ENCODE data around the gene EVC2.
"Not testable (repeated sequence)": the region's sequence is repeated elsewhere in the genome, so short reads cannot be mapped to it uniquely, and the experiment has no call there.

EVC2 gene

GRCh38 chr4:5732158-5732557 lies 23.8 kb upstream of the EVC2 start:
- Histone ChIP-seq H3K27me3 (no peaks in the 10 kb centered on the region), H3K9ac (peak overlapping the region in 3 of 11 experiments; percentile 12 to 46 (median 13); a peak in 8 of 22 replicates), H3K36me3 (peaks cover 0 to 40% (median 12%) of the 10 kb centered on the region in 11 experiments; a peak in 12 of 22 replicates), H4K20me1 (no peaks in the 10 kb centered on the region; a peak in 2 of 22 replicates), H3K27ac (peak overlapping the region in 8 of 11 experiments; percentile 27 to 53 (median 35); a peak in 10 of 22 replicates), H3K4me1 (peaks cover 0 to 41% (median 30%) of the 10 kb centered on the region in 10 experiments; a peak in 15 of 20 replicates), H3K9me3 (replicated peaks in 1 of 11) (no peaks in the 10 kb centered on the region), H3K4me2 (peak overlapping the region in 8 of 11 experiments; percentile 15 to 63 (median 56); a peak in 11 of 22 replicates), H3K4me3 (no peak overlapping the region)
- no peak for TF ChIP-seq Cebpa-rat (IDR thresholded peaks at IDR 0.05)

GRCh38 chr4:5730993-5731990 lies 22.9 kb upstream of the EVC2 start:
- Histone ChIP-seq H3K9me3 (replicated peaks in 1 of 11) (peaks cover 0 to 1% (median under 1%) of the 10 kb centered on the region in 11 experiments; a peak in 4 of 22 replicates), H3K27me3 (no peaks in the 10 kb centered on the region), H3K9ac (peak overlapping the region in 3 of 11 experiments; percentile 12 to 46 (median 13); a peak in 8 of 22 replicates), H3K4me3 (no peak overlapping the region; a peak in 1 of 20 replicates), H3K27ac (peak overlapping the region in 7 of 11 experiments; percentile 27 to 55 (median 38); a peak in 9 of 22 replicates), H4K20me1 (no peaks in the 10 kb centered on the region; a peak in 2 of 22 replicates), H3K4me1 (peaks cover 0 to 41% (median 30%) of the 10 kb centered on the region in 10 experiments; a peak in 15 of 20 replicates), H3K4me2 (peak overlapping the region in 9 of 11 experiments; percentile 15 to 63 (median 54); a peak in 14 of 22 replicates), H3K36me3 (peaks cover 0 to 41% (median 12%) of the 10 kb centered on the region in 11 experiments; a peak in 12 of 22 replicates)
- peak in 7 of 11 experiments; percentile 15 to 53 (median 25); a peak in 3 of 22 replicates for TF ChIP-seq Cebpa-rat (IDR thresholded peaks at IDR 0.05)

- TF ChIP-seq Cebpa-rat (IDR thresholded peaks at IDR 0.05) = no peak
- peak overlapping the region in 4 of 11 experiments; percentile 20 to 63 (median 60); a peak in 6 of 22 replicates for H3K4me2 ChIP-seq
- no peaks in the 10 kb centered on the region for H3K27me3 ChIP-seq
- peak overlapping the region in 3 of 11 experiments; percentile 10 to 55 (median 34); a peak in 2 of 22 replicates for H3K27ac ChIP-seq
- H3K36me3 ChIP-seq = peaks cover 0 to 48% (median 18%) of the 10 kb centered on the region in 11 experiments; a peak in 14 of 22 replicates
- H3K9me3 ChIP-seq (replicated peaks in 1 of 11) = peaks cover 0 to 9% (median 6%) of the 10 kb centered on the region in 11 experiments; a peak in 8 of 22 replicates
- no peak overlapping the region for H3K4me3 ChIP-seq
- H3K9ac ChIP-seq = no peak overlapping the region; a peak in 1 of 22 replicates
- peaks cover 0 to 41% (median 30%) of the 10 kb centered on the region in 10 experiments; a peak in 15 of 20 replicates for H3K4me1 ChIP-seq
- H4K20me1 ChIP-seq = no peaks in the 10 kb centered on the region; a peak in 2 of 22 replicates
Measured at GRCh38 chr4:5730436-5730835, 22.1 kb upstream of the EVC2 start.

- not testable (repeated sequence) for H3K27me3 ChIP-seq; H3K4me3 ChIP-seq; H3K9me3 ChIP-seq (replicated peaks in 1 of 11); H4K20me1 ChIP-seq; H3K9ac ChIP-seq
- peaks cover 0 to 41% (median 30%) of the 10 kb centered on the region in 10 experiments; a peak in 15 of 20 replicates for H3K4me1 ChIP-seq
- H3K4me2 ChIP-seq = peak overlapping the region in 6 of 11 experiments; percentile 27 to 80 (median 64); a peak in 11 of 22 replicates
- H3K27ac ChIP-seq = peak overlapping the region in 3 of 11 experiments; percentile 7 to 44 (median 38); a peak in 4 of 22 replicates
- peaks cover 0 to 31% (median 10%) of the 10 kb centered on the region in 11 experiments; a peak in 12 of 22 replicates for H3K36me3 ChIP-seq
Measured at GRCh38 chr4:5728412-5728811, 20.1 kb upstream of the EVC2 start.

GRCh38 chr4:5724377-5724776 lies 16.0 kb upstream of the EVC2 start:
- TF ChIP-seq Cebpa-rat (IDR thresholded peaks at IDR 0.05) = no peak
- Histone ChIP-seq H3K4me1 (peaks cover 0 to 21% (median 9%) of the 10 kb centered on the region in 10 experiments; a peak in 15 of 20 replicates), H3K27me3 (no peaks in the 10 kb centered on the region), H3K27ac (no peak overlapping the region), H3K4me3 (no peak overlapping the region), H3K9ac (no peak overlapping the region), H3K9me3 (replicated peaks in 1 of 11) (peaks cover 0 to 9% (median 6%) of the 10 kb centered on the region in 11 experiments; a peak in 8 of 22 replicates), H4K20me1 (no peaks in the 10 kb centered on the region; a peak in 1 of 22 replicates), H3K36me3 (peaks cover 0 to 22% (median 7%) of the 10 kb centered on the region in 11 experiments; a peak in 8 of 22 replicates), H3K4me2 (no peak overlapping the region)

- Histone ChIP-seq H3K27me3 (no peaks in the 10 kb centered on the region), H3K4me2 (no peak overlapping the region), H3K9me3 (replicated peaks in 1 of 11) (peaks cover 0 to 9% (median 6%) of the 10 kb centered on the region in 11 experiments; a peak in 8 of 22 replicates), H3K4me1 (peaks cover 0 to 15% (median 8%) of the 10 kb centered on the region in 10 experiments; a peak in 12 of 20 replicates), H3K9ac (no peak overlapping the region), H4K20me1 (no peaks in the 10 kb centered on the region; a peak in 1 of 22 replicates), H3K4me3 (no peak overlapping the region), H3K27ac (no peak overlapping the region), H3K36me3 (peaks cover 0 to 19% (median 6%) of the 10 kb centered on the region in 11 experiments; a peak in 8 of 22 replicates)
- TF ChIP-seq Cebpa-rat (IDR thresholded peaks at IDR 0.05) = no peak
Measured at GRCh38 chr4:5722328-5722727, 14.0 kb upstream of the EVC2 start.

GRCh38 chr4:5721923-5722322 lies 13.6 kb upstream of the EVC2 start:
- no peak overlapping the region for H3K4me2 ChIP-seq
- H3K36me3 ChIP-seq = peaks cover 0 to 19% (median 6%) of the 10 kb centered on the region in 11 experiments; a peak in 8 of 22 replicates
- H3K4me1 ChIP-seq = peaks cover 0 to 15% (median 8%) of the 10 kb centered on the region in 10 experiments; a peak in 12 of 20 replicates
- no peaks in the 10 kb centered on the region for H3K27me3 ChIP-seq
- no peak for TF ChIP-seq Cebpa-rat (IDR thresholded peaks at IDR 0.05)
- H4K20me1 ChIP-seq = no peaks in the 10 kb centered on the region; a peak in 1 of 22 replicates
- no peak overlapping the region for H3K9ac ChIP-seq
- peaks cover 0 to 9% (median 6%) of the 10 kb centered on the region in 11 experiments; a peak in 8 of 22 replicates for H3K9me3 ChIP-seq (replicated peaks in 1 of 11)
- no peak overlapping the region for H3K4me3 ChIP-seq
- H3K27ac ChIP-seq = no peak overlapping the region

GRCh38 chr4:5720980-5721379 lies 12.6 kb upstream of the EVC2 start:
- H3K36me3 ChIP-seq = peaks cover 0 to 16% (median 3%) of the 10 kb centered on the region in 11 experiments; a peak in 7 of 22 replicates
- H3K9ac ChIP-seq = no peak overlapping the region
- no peaks in the 10 kb centered on the region; a peak in 1 of 22 replicates for H4K20me1 ChIP-seq

More at GRCh38 chr4:5720980-5721379, 12.6 kb upstream of the EVC2 start:
- Histone ChIP-seq H3K27me3 (no peaks in the 10 kb centered on the region), H3K27ac (no peak overlapping the region), H3K9me3 (replicated peaks in 1 of 11) (peaks cover 0 to 6% (median 3%) of the 10 kb centered on the region in 11 experiments; a peak in 13 of 22 replicates), H3K4me1 (peaks cover 0 to 15% (median 8%) of the 10 kb centered on the region in 10 experiments; a peak in 12 of 20 replicates), H3K4me2 (no peak overlapping the region), H3K4me3 (no peak overlapping the region)
- TF ChIP-seq Cebpa-rat (IDR thresholded peaks at IDR 0.05) = no peak

All from BLaER1 treated with 17β-estradiol and CSF1 and Interleukin-3, amounts not matched to agents 10 nM and 100 nM (cell line).